COLO668 (cell line): ENCODE data around the gene SLC5A5.

Experiments used
- DNase-seq: peaks from one replicate; lab custom pipeline; 2025; ENCODE audit not compliant: unreplicated experiment; lab: John Stamatoyannopoulos, UW

Gene SLC5A5

GRCh38 chr19:17871878-17872250 is at the start of gene SLC5A5:
TSS of gene SLC5A5 (plus strand) at chr19:17871945. CDS start at chr19:17872320, 375 bp downstream.
- DNase-seq: peak; percentile 16

- no peak for DNase-seq
Measured at GRCh38 chr19:17824339-17824738, 47.4 kb upstream of the SLC5A5 start.

GRCh38 chr19:17826508-17827056 is 45.2 kb upstream of the SLC5A5 start:
- no peak for DNase-seq

- DNase-seq: peak; percentile 55
Measured at GRCh38 chr19:17829855-17830566, 41.7 kb upstream of the SLC5A5 start.

- DNase-seq: peak; percentile 84
Measured at GRCh38 chr19:17830567-17831418, 41.0 kb upstream of the SLC5A5 start.

GRCh38 chr19:17831419-17831888 is 40.3 kb upstream of the SLC5A5 start:
- DNase-seq: peak; percentile 50

- peak; percentile 15 for DNase-seq
Measured at GRCh38 chr19:17832443-17833208, 39.1 kb upstream of the SLC5A5 start.

GRCh38 chr19:17834350-17835181 is 37.2 kb upstream of the SLC5A5 start:
- DNase-seq: peak; percentile 27

GRCh38 chr19:17835182-17836006 is 36.4 kb upstream of the SLC5A5 start:
- peak; percentile 75 for DNase-seq

- no peak for DNase-seq
Measured at GRCh38 chr19:17836530-17836929, 35.2 kb upstream of the SLC5A5 start.

GRCh38 chr19:17837972-17838371 is 33.8 kb upstream of the SLC5A5 start:
- DNase-seq: no peak

- DNase-seq: no peak
Measured at GRCh38 chr19:17840019-17840418, 31.7 kb upstream of the SLC5A5 start.

GRCh38 chr19:17841371-17841809 is 30.4 kb upstream of the SLC5A5 start:
- no peak for DNase-seq

- DNase-seq: peak; percentile 64
Measured at GRCh38 chr19:17841810-17842662, 29.7 kb upstream of the SLC5A5 start.

GRCh38 chr19:17842663-17843291 is 29.0 kb upstream of the SLC5A5 start:
- no peak for DNase-seq

GRCh38 chr19:17843292-17843827 is 28.4 kb upstream of the SLC5A5 start:
- DNase-seq: no peak

GRCh38 chr19:17843908-17844490 is 27.7 kb upstream of the SLC5A5 start:
- no peak for DNase-seq
